ENCODE measurements around the gene TPSAB1.
"Not testable (repeated sequence)": the region's sequence is repeated elsewhere in the genome, so short reads cannot be mapped to it uniquely, and the experiment has no call there.

The TPSAB1 gene

DNA sequence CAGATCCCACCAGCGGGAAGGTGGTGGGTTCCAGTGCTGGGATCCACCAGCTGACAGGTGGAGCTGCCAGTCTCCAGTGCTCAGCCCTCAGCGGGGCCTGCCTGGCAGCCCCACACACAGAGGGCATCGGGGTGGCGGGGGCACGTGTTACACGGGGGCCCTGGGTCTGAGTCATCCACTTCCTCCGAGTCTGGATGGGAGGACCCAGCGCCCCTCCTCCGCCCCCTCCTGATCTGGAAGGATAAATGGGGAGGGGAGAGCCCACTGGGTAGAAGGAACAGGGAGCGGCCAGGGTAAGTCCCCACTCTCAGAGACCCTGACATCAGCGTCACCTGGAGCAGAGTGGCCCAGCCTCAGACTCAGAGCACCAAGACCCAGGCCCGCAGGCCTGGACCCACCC lies at the start of gene TPSAB1:
TSS of gene TPSAB1 (plus strand) at position 270 of the 400 bp plus-strand sequence. CDS start 234 bp downstream, outside the sequence.
- H3K4me3 ChIP-seq (replicated peaks; ENCODE audit: low read depth, low read length); DNase-seq (ENCODE audit: extremely low read depth, low read depth): not testable (repeated sequence)

DNA sequence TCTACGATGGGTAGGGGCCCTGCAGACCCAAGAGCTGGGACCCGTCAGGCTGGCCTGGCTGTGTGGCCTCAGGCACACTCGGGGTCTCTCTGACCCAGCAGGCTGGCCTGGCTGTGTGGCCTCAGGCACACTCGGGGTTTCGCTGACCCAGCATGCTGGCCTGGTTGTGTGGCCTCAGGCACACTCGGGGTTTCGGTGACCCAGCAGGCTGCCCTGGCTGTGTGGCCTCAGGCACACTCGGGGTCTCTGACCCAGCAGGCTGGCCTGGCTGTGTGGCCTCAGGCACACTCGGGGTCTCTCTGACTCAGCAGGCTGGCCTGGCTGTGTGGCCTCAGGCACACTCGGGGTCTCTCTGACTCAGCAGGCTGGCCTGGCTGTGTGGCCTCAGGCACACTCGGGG lies 49.7 kb upstream of the TPSAB1 start:
- not testable (repeated sequence) for DNase-seq (ENCODE audit: extremely low read depth, low read depth); H3K4me3 ChIP-seq (replicated peaks; ENCODE audit: low read depth, low read length)

DNA sequence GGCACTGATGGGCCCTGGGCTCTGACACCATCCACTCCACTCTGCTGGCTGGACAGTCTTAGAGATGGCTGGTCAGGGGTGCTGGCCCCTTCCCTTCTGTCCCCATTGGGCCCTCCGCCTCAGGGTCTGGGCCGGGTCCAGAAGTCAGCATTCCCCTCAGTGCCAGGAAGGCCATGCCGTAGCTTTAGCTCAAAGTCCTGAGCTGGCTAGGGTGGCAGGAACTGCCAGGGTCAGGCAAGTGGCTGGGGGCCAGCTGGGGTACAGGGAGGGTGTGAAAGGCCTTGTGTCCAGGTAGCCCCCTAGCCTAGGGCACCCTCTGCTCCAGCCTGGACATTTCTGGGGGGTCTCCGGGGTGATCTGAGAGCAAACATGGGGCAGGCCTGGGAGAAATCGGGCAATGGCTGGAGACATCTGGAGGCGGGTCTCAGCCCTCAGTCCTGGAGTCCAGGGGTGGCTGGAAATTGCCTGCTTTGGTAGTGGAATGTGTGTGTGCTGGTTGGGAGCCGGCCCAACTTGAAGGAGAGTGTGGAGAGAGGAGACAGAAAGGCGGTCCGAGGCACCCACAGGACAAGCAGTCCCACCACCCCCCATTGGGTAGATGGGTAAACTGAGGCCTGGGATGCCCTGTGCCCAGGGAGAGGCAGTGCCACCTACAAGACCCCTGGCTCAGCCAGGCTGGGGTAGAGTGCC lies 48.0 kb upstream of the TPSAB1 start:
- TF ChIP-seq, protein P1, sequence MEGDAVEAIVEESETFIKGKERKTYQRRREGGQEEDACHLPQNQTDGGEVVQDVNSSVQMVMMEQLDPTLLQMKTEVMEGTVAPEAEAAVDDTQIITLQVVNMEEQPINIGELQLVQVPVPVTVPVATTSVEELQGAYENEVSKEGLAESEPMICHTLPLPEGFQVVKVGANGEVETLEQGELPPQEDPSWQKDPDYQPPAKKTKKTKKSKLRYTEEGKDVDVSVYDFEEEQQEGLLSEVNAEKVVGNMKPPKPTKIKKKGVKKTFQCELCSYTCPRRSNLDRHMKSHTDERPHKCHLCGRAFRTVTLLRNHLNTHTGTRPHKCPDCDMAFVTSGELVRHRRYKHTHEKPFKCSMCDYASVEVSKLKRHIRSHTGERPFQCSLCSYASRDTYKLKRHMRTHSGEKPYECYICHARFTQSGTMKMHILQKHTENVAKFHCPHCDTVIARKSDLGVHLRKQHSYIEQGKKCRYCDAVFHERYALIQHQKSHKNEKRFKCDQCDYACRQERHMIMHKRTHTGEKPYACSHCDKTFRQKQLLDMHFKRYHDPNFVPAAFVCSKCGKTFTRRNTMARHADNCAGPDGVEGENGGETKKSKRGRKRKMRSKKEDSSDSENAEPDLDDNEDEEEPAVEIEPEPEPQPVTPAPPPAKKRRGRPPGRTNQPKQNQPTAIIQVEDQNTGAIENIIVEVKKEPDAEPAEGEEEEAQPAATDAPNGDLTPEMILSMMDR (IDR thresholded peaks at IDR 0.05; ENCODE audit: low read depth, low read length, missing control alignments) = no peak
- DNase-seq (ENCODE audit: extremely low read depth, low read depth) = no peak
- no peak overlapping the region for H3K4me3 ChIP-seq (replicated peaks; ENCODE audit: low read depth, low read length)

DNA sequence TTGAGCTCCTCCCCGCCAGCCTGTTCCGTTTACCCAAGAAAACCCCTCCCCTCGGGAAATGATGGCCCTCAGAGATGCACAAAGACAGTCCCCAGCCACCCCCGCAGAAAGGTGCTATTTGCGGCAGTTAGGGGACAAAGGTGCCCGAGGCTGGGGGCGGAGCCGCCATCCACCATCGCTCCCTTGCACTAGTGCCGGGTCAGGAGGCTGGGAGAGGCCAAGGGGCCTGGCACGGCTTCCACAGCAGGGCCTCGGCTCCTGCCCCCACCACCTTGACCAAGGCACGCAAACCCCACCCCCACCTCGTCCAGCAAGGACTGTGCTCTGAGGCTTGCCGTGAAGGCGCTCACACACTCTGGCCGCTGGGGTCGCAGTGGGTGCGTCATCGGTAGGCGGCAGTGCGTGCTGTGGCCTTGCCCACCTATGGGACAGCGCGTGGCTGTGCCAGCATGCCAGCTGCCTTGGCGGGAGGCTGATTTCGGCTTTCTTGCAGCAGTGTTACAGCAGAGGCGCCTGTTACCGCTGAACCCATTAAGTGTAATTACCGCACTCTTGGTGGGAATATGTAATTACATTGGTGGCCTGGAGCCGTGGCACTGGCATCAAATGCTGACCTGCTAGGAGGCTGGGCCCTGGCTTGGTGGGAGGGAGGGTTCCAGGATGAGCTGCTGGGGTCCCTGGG lies 47.2 kb upstream of the TPSAB1 start:
- no peak for DNase-seq (ENCODE audit: extremely low read depth, low read depth)
- no peak overlapping the region for H3K4me3 ChIP-seq (replicated peaks; ENCODE audit: low read depth, low read length)
- TF ChIP-seq, protein P1 (IDR thresholded peaks at IDR 0.05; ENCODE audit: low read depth, low read length, missing control alignments) = no peak

DNA sequence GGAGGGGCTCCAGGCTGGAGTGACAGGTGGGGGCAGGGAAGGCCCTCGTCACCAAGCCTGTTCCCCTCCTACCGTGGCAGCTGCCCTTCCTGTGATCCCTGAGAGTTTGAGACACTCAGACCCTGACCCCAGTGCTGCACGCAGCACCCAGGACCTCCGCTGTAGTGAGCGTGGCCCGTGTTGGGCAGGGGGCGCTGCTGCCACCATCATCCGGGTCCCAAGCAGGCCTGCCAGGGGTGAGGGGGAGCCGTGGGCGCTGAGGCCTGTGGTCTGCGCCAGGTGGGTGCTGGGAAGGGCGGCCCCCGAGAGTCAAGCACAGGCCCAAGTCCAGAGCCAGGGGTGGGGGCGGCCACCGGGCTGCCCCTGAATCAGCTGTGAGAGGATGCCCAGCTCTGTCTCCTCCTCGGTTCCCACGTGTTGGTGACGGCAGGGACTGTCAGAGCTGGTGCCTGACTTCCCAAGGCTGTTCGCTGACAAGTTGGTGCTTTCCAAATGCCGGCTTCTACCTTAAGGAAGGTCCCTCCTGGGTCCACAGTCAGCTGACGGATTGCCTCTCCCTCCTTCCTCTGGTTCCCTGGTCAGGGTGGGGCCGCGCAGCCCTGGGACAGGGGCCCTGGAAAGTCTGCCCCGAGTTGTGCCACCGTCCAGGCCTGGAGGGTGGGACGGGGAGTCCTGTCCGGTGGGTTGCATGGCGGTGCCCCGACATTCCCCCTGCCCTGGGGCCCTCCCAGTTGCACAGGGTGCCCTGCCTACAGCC lies 46.5 kb upstream of the TPSAB1 start:
- no peak for DNase-seq (ENCODE audit: extremely low read depth, low read depth)
- TF ChIP-seq, protein P1 (IDR thresholded peaks at IDR 0.05; ENCODE audit: low read depth, low read length, missing control alignments) = no peak
- H3K4me3 ChIP-seq (replicated peaks; ENCODE audit: low read depth, low read length) = no peak overlapping the region

DNA sequence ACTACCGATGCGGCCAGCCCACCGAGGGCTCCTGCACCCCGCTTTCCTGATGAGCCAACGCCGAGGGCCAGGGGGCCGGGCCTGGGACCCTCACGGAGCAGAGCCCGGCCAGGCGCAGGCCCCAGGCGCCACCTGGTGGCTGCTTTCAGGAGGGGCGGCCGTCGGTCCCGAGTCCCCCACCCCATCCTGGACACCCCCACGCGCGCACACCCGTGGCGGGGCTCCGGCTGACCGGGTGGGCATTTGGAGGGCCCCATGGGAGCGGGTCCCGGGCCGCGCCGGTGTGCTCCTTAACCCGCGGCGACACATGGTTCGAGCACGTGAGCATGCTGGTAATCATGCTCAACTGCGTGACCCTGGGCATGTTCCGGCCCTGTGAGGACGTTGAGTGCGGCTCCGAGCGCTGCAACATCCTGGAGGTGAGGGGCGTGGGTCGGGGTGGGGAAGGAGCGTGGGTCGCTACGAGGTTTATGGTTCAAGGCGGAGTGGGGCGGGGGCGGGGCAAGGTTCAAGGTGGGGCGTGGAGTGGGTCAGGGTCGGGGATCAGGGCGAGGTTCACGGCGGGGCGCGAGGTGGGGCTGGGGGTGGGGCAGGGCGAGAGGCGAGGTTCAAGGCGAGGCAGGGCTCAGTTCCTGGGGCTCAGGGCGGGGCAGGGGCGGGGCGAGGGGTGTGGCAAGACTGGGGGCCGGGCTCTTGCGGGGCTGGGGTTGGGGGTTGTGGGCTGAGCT lies 45.7 kb upstream of the TPSAB1 start:
- TF ChIP-seq, protein P1 (IDR thresholded peaks at IDR 0.05; ENCODE audit: low read depth, low read length, missing control alignments) = peak; percentile 60
- no peak for DNase-seq (ENCODE audit: extremely low read depth, low read depth)
- H3K4me3 ChIP-seq (replicated peaks; ENCODE audit: low read depth, low read length) = no peak overlapping the region

DNA sequence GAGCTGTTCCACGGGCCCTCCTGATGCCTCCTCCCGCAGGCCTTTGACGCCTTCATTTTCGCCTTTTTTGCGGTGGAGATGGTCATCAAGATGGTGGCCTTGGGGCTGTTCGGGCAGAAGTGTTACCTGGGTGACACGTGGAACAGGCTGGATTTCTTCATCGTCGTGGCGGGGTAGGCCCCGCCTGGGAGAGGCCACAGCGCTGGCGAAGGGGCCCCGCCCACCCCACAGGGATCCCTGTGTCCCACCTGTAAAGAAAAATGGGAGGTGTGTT lies 45.2 kb upstream of the TPSAB1 start:
- no peak for DNase-seq (ENCODE audit: extremely low read depth, low read depth)
- no peak overlapping the region for H3K4me3 ChIP-seq (replicated peaks; ENCODE audit: low read depth, low read length)
- TF ChIP-seq, protein P1 (IDR thresholded peaks at IDR 0.05; ENCODE audit: low read depth, low read length, missing control alignments) = no peak

Data from HFF-Myc (cell line).